SK-N-MC (cell line): ENCODE measurements around the gene ZNF554.

ENCODE experiments used
- EZH2 ChIP-seq: fragments of 200-600 bp; sonication (generic); IDR thresholded peaks from one replicate; pipeline ENCODE4 v1.6.1; 2017; ENCODE audit warnings: antibody characterized with exemption
- FOXP2 ChIP-seq: optimal IDR thresholded peaks from 2 replicates; pipeline ENCODE3; 2011; ENCODE audit warnings: mild to moderate bottlenecking, moderate library complexity; ENCODE audit not compliant: insufficient read depth; ENCODE audit errors: extremely low read length, control extremely low read depth
- POLR2AphosphoS5 ChIP-seq: IDR thresholded peaks from 2 replicates; pipeline ENCODE4 v1.6.1; 2012; ENCODE audit warnings: mild to moderate bottlenecking, low read depth, low read length, borderline replicate concordance

DNA sequence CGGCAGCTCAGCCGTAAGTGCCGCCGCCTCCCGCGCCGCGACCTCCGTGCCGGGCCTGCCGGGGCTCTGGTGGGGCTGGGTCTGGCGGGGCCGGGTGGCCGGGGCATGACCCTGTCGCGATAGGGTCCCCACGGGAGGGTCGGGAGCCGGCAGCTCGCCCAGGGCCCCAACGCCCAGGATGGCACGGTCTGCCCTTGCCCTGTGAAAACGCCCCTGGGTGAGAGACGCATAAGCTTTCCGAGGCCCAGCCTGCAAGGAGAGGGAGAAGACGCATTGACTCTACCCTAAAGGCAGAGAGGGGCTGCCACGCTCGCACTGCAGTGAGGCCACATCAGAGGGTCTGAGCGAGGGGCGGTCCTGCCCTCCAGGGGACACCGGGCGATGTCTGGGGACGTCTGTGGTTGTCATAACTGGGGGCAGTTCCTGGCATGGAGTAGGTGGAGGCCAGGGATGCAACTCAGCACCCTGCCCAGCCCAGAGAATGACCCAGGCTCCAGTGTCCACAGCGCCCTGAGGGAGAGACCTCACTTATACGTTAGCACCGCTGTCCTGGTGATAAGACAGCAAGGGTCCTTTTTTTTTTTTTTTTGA lies 539 bp downstream of the ZNF554 start:
- TF ChIP-seq EZH2 (no peak), POLR2AphosphoS5 (no peak), FOXP2 (no peak)
